ENCODE data around the gene SVEP1.

DNA sequence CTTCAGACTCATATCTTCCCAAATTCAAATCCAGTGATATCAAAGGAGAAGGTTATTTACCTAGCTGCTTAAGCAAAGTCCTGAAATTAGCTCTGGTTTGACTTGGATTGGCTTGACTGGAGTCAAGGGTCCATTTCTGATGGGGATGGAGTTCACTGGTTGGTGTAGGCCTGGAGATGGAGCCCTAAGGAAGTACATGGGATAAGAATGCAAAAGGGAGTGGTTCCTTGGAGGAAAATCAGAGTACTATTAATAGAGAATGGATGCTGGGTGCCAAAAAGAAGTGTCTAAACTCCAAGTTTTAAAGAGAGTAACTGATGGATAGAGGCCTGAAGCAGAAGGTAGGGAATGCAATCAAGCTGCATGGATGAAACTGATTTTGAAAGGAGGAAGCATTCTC lies 255.7 kb downstream of the SVEP1 start:
- TF ChIP-seq, protein P1, sequence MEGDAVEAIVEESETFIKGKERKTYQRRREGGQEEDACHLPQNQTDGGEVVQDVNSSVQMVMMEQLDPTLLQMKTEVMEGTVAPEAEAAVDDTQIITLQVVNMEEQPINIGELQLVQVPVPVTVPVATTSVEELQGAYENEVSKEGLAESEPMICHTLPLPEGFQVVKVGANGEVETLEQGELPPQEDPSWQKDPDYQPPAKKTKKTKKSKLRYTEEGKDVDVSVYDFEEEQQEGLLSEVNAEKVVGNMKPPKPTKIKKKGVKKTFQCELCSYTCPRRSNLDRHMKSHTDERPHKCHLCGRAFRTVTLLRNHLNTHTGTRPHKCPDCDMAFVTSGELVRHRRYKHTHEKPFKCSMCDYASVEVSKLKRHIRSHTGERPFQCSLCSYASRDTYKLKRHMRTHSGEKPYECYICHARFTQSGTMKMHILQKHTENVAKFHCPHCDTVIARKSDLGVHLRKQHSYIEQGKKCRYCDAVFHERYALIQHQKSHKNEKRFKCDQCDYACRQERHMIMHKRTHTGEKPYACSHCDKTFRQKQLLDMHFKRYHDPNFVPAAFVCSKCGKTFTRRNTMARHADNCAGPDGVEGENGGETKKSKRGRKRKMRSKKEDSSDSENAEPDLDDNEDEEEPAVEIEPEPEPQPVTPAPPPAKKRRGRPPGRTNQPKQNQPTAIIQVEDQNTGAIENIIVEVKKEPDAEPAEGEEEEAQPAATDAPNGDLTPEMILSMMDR (IDR thresholded peaks at IDR 0.05): no peak
- TF ChIP-seq POLR2A (IDR thresholded peaks at IDR 0.05): no peak

All from Peyer's patch (tissue), 4 donors.